Adrenal gland (tissue), 5 donors: ENCODE data around the gene AJUBA.

Experiments used
- CTCF ChIP-seq, 6 experiments: fragments of 450-650 bp in 4 of 6; fragments of 200-600 bp in 2 of 6; sonication (generic) in 1 of 6; IDR thresholded peaks; 1 replicate in 5 of 6; 2 replicates in 1 of 6; pipeline versions ENCODE4 v1.5.1 to v1.8.0; 2016 to 2021; ENCODE audit warnings: antibody characterized with exemption in 6 of 6, mild to moderate bottlenecking in 2 of 6, moderate library complexity in 1 of 6
- POLR2A ChIP-seq, 2 donors: fragments of 450-650 bp; IDR thresholded peaks; one replicate each; pipeline ENCODE4 v1.6.1; 2017; ENCODE audit warnings: antibody characterized with exemption in 2 of 2, mild to moderate bottlenecking in 2 of 2, moderate library complexity in 1 of 2
- donor health status: DM: no; HTN: no; CAD: no.

- TF ChIP-seq POLR2A (IDR thresholded peaks at IDR 0.05): no peak
- TF ChIP-seq CTCF (IDR thresholded peaks at IDR 0.05): no peak
These were observed 35.8 kb upstream of the AJUBA start for GRCh38 chr14:23018107-23018506.
